Mesangial cell (primary cell): ENCODE results near the gene STRA6. TPM values are rescaled to one million over a fixed set of nuclear protein-coding genes. Genes with fewer than 3 reads are reported as not detected.

Experiments
- total RNA-seq: library from RNA; depleted of rRNA; stranded (reverse); fragments of >200 nt; gene quantifications from 2 replicates; pipeline ENCODE4 v1.2.3, GENCODE V29; 2015

The STRA6 gene
- total RNA-seq, result 2.0 and 20.2 TPM in 2 replicates

DNA sequence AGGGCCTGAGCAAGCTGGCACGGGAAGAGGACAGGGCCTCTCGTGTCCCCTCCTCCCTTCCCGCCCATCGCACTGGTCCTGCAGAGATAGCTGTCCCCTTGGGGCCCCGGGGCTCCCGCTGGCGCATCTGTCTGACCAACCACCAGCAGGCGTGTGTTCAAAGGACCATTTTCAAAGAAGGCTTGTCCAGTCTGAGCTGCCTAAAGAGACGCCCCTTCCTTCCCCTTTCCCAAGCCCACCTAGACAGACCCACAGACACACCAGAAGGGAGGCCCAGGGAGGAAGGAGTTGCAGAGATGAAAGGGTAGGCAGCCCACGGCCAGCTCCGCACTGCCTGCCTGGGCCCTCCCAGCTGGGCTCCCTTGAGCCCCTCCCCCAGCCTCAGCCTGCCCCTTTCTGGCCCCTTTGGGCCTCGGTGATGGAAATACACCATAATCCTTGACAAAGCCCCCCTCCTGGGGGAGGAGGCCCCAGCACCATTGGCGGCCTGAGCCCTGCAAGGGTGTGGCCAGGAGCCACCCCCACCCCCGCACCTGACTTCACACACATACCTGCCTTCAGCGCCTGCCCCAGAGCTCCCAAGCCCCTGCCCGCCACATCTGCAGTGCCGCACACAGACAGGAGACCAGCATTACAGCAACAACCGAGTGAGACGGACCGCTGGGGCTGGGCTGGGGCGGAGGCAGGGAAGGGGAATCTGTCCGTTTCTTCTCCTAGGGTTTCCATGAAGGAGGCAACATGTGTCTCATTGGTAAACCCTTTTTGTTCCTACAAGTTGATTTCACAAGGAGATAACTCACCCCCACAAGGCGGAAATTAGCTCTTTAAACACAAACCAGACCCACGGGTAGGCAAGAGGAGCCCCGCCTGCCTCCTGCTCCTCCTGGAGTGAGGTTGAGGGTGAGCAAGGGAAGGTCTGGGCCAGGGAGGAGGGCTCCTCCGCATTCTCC lies at the start of gene STRA6:
Gene STRA6, minus strand, starts transcription at position 336 of the 950 bp plus-strand sequence. CDS start 520 bp downstream, outside the sequence.

GRCh38 chr15:74235962-74236361 lies 33.4 kb upstream of the STRA6 start, which contains the start of gene CCDC33:
Gene CCDC33 (plus strand): TSS chr15:74236326. CDS start chr15:74236720, 394 bp downstream.

GRCh38 chr15:74173380-74174218 lies 29.0 kb downstream of the STRA6 start, which contains the start of gene ISLR:
Gene ISLR (plus strand): TSS chr15:74173710. CDS start chr15:74174859, 1,149 bp downstream.

GRCh38 chr15:74130155-74130848 lies 72.3 kb downstream of the STRA6 start, which contains the start of gene ISLR2:
Gene ISLR2 (plus strand): TSS chr15:74130586. CDS start chr15:74132755, 2,169 bp downstream.

Other genes starting within 250 kb of the STRA6 start
- 17.2 and 20.7 TPM in 2 replicates for gene STOML1, start 210.5 kb downstream of the STRA6 start, total RNA-seq
- gene PML, start 208.1 kb downstream of the STRA6 start, total RNA-seq, result 57.4 and 116 TPM in 2 replicates
- gene GOLGA6A, start 120.2 kb downstream of the STRA6 start, total RNA-seq, result not detected in 2 replicates
- gene ISLR2, start 72.2 kb downstream of the STRA6 start, total RNA-seq, result under 0.01 and 1.5 TPM in 2 replicates
- gene ISLR, start 29.1 kb downstream of the STRA6 start, total RNA-seq, result 2.8 and 52.9 TPM in 2 replicates
- gene CCDC33, start 33.5 kb upstream of the STRA6 start, total RNA-seq, result 1.5 TPM in 1 of 2 replicates, not detected in the other
- gene CYP11A1, start 164.9 kb upstream of the STRA6 start, total RNA-seq, result 1.1 and 1.6 TPM in 2 replicates
- gene SEMA7A, start 231.2 kb upstream of the STRA6 start, total RNA-seq, result 33.8 and 96.3 TPM in 2 replicates